HG02759 (cell line): ENCODE measurements around the gene STOX1.
"Not testable (repeated sequence)": the region's sequence is repeated elsewhere in the genome, so short reads cannot be mapped to it uniquely, and the experiment has no call there.

Experiments
- ATAC-seq: cut with Tn5 transposase; IDR thresholded peaks from one replicate; pipeline ENCODE4 v1.9.1; 2021; ENCODE audit warnings: mild to moderate bottlenecking, moderate library complexity; ENCODE audit not compliant: unreplicated experiment

STOX1 gene, protein sequence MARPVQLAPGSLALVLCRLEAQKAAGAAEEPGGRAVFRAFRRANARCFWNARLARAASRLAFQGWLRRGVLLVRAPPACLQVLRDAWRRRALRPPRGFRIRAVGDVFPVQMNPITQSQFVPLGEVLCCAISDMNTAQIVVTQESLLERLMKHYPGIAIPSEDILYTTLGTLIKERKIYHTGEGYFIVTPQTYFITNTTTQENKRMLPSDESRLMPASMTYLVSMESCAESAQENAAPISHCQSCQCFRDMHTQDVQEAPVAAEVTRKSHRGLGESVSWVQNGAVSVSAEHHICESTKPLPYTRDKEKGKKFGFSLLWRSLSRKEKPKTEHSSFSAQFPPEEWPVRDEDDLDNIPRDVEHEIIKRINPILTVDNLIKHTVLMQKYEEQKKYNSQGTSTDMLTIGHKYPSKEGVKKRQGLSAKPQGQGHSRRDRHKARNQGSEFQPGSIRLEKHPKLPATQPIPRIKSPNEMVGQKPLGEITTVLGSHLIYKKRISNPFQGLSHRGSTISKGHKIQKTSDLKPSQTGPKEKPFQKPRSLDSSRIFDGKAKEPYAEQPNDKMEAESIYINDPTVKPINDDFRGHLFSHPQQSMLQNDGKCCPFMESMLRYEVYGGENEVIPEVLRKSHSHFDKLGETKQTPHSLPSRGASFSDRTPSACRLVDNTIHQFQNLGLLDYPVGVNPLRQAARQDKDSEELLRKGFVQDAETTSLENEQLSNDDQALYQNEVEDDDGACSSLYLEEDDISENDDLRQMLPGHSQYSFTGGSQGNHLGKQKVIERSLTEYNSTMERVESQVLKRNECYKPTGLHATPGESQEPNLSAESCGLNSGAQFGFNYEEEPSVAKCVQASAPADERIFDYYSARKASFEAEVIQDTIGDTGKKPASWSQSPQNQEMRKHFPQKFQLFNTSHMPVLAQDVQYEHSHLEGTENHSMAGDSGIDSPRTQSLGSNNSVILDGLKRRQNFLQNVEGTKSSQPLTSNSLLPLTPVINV

DNA sequence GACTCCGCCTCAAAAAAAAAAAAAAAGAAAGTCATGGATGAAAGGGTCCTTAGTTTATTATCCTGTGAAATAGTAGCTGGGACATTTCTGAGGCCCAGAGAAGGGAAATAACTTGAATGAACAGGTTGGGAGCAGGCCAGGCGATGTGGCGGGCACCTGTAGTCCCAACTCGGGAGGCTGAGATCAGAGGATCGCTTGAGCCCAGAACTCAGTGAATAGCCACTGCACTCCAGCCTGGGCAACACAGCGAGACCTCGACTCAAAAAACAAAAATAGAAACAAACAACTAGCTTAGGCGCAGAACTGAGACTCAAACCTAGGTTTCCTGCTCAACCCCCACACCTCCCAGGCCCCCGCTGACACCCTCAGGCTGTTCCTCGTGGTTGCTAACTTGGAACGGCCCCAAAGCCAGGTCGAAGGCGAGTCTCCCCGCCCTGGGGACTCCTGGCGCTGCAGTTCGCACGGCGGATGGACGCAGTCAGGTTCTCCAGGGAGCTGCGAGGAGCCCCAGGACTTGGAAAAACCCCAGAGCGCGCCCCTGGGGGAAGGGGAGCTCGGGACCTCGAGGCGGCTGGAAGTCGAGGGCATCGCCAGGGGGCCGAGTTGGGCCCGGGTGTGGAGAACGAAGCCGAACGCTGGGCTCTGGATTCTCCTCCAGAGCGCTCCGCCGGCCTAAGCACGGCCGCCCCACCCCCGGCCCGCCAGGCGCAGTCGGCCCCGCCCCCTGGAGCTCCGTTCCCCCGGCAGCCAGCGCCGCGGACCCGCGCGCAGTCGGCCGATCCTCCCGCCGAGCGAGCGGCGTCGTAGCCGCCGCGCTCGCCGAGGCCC is at the start of gene STOX1:
TSS of gene STOX1 (plus strand) at position 768 of the 828 bp plus-strand sequence. CDS start 93 bp downstream, outside the sequence.
- ATAC-seq = peak; percentile 74

DNA sequence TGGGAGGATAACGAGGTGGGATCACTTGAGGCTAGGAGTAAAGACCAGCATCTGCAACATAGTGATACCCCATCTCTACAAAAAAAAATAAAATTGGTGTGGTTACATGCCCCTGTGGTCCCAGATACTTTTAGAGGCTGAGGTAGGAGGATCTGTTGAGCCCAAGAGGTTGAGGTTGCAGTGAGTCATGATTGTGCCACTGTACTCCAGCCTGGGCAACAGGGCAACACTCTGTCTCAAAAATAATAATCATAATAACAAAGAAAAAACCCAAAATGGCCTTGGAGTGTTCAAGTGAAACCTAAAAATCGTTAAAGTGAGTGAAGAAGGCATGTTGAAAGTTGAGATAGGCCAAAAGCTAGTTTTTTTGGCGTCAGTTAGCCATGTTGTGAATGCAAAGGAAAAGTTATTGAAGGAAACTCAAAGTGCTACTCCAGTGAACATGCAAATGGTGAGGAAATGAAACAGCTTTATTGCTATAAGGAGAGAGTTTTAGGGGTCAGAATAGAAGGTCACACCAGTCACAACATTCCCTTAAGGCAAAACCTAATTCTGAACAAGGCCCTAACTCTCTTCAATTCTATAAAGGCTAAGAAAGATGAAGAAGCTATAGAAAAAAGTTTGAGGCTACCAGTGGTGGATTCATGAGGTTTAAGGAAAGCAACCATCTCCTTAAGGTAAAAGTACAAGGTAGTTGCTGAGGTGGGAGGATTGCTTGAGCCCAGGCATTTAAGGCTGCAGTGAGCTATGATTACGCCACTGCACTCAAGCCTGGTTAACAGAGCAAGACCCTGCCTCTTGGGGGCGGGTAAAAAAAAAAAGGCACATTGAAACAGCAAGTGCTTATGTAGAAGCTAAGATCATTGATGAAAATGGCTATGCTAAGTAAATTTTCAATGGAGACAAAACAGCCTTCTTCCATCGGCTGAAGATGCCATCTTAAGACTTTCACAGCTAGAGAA is 45.4 kb upstream of the STOX1 start:
- ATAC-seq = no peak

DNA sequence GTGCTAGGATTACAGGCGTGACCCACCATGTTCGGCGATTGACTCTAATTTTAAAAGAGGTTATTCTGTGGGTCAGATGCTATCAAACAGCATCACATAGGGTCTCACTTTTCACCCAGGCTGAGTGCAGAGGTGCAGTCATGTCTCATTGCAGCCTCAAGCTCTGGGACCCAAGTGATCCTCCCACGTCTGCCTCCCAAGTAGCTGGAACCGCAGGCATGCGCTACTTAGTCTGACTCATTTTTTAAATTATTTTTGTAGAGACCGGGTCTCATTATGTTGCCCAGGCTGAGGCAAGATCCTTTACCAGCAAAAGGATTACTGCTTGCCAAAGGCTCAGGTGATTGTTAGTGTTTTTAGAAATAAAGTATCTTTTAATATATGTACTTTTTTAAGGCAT is 42.9 kb upstream of the STOX1 start:
- ATAC-seq = no peak

DNA sequence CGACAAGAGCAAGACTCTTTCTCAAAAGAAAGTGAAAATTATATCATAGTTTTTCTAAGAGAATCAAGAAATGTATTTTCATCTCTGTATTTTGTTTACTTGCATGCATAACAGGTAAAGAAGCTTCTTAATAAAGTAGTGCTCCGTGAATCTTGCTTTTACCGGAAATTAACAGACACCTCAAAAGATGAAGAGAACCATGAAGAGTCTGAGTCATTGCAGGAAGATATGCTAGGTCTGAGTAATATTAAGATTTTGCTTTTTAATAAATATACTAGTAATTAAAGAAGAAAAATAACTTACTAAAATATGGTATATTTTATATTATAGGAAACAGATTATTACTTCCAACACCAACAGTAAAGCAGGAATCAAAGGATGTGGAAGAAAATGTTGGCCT is 39.5 kb upstream of the STOX1 start:
- no peak for ATAC-seq

DNA sequence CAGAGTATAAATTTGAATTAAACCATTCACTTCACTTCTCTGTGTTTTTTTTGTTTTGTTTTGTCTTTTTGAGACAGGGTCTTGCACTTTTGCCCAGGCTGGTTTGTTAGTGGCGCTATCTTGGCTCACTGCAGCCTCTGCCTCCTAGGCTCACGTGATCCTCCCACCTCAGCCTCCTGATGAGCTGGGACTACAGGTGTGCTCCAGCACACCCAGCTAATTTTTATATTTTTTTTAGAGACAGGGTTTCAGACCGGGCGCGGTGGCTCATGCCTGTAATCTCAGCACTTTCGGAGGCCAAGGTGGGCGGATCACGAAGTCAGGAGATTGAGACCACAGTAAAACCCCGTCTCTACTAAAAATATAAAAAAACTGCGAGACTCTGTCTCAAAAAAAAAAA is 36.9 kb upstream of the STOX1 start:
- ATAC-seq = no peak

DNA sequence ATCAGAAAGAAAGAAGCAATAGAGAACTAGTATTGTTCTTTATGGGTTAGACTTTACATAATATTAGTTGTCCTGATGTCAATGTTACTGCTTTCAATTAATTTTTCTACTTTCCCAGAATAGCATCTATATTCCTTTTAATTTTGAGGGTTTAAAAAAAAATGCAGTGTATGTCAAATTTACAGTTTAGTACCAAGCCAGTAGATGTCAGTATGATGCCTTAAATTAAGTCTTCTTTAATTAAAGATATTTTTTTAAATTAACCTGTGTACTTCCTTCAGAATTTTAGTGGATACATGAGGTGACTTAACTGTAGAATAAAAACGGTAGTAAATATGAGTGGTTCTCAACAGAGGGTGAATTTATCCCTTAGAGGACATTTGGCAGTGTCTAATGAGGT is 35.2 kb upstream of the STOX1 start:
- no peak for ATAC-seq

DNA sequence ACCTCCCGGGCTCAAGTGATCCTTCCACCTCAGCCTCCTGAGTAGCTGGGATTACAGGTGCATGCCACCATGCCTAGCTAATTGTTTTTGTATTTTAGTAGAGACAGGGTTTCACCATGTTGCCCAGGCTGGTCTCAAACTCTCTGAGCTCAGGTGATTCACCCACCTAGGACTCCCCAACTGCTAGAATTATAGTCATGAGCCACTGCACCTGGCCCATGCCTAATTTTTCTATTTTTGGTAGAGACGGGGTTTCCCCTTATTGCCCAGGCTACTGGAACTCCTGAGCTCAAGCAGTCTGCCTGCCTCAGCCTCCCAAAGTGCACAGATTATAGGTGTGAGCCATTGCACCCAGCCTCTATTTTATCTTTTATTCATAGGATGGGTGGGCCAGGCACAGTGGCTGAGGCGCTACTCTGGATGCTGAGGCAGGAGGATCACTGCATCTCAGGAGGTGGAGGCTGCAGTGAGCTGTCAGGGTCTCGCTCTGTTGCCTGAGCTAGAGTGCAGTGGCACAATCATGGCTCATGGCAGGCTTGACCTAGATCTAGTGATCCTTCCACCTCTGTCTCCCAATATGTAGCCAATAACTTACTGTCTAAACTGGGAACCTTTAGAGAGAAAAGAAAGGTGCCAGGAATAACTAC is 31.3 kb upstream of the STOX1 start:
- ATAC-seq = no peak

DNA sequence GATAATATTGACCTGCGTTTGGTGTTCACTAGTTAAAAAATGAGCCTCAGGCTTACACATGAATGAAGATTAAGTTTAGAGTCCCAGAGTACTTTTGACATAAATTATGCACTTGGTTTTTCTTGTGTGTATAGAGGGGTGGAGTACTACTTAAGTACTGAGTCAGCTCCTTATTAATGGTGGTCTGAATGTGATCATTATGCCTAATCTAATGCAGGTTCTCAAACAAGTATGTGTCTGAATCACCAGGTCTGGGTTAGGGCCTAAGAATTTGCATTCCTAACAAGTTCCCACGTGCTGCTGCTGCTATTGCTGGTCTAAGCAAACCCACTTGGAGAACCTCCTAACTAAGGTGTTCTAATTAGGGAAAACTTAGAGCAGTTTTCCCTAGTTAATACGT is 30.7 kb upstream of the STOX1 start:
- ATAC-seq = no peak

DNA sequence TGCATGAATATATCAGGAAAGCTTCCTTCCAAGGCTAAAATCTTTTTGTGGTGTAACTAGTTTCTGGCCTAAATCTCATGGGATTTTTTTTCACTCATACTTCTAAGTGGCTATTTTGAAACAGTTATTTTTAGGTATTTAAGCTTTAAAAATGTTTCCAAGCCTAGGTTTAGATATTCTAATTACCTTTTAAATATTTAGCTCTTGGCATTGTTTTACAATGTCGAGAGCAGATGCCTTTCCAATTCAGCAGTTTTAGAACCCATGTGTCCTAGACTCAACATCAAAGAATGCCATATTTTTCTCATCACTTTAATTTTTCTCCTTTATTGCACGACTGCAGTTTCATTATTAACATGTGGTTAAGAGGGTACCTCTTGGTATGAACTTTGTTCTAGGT is 27.1 kb upstream of the STOX1 start:
- ATAC-seq = no peak

DNA sequence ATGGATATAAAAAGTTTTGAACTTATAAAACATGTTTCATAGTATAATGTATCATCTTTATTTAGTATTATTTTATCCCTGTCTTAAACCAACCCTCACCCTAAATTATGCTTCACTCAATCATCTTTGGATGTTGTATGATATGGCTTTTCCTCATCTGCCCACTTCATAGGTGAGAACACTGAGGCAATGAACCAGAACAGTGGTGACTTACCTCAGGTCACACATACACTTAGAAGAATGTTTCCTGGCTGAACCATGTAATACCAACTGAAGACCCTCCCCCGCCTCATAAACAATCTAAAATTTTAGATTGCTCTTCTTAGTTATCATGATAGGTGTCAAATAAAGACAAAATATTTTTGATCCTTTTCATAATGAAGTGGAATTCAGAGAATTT is 22.6 kb upstream of the STOX1 start:
- no peak for ATAC-seq

DNA sequence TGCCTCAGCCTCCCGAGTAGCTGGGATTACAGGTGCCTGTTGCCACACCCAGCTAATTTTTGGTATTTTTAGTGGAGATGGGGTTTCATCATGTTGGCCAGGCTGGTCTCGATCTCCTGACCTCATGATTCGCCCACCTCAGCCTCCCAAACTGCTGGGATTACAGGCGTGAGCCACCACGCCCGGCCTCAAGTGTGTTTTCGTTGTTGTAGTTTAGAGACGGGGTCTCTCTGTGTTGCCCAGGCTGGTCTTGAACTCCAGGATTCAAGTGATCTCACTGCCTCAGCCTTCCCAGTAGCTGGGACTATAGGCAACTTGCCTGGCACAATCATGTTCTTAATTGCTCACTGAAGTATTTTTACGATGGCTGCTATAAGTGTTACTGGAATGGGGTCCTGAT is 16.5 kb upstream of the STOX1 start:
- not testable (repeated sequence) for ATAC-seq

DNA sequence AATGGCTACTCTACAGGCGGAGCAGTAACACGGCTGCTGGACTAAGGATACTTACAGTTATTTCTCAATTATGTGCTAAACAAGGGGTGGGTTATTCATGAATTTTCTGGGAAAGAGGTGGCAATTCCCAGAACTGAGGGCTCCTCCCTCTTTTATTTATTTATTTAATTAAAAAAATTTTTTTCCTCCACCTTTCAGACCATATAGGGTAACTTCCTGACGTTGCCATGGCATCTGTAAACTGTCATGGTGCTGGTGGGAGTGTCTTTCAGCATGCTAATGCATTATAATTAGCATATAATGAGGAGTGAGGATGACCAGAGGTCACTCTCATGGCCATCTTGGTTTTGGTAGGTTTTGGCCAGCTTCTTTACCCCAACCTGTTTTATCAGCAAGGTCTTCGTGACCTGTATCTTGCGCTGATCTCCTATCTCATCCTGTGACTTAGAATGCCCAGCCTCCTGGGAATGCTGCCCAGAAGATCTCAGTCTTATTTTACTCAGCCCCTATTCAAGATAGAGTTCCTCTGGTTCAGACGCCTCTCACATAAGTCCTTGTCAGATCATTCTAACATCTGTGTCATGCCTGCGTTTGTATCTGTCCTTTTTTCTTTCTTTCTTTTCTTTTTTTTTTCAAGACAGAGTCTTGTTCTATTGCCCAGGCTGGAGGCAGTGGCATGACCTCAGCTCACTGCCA is 15.9 kb upstream of the STOX1 start:
- no peak for ATAC-seq

DNA sequence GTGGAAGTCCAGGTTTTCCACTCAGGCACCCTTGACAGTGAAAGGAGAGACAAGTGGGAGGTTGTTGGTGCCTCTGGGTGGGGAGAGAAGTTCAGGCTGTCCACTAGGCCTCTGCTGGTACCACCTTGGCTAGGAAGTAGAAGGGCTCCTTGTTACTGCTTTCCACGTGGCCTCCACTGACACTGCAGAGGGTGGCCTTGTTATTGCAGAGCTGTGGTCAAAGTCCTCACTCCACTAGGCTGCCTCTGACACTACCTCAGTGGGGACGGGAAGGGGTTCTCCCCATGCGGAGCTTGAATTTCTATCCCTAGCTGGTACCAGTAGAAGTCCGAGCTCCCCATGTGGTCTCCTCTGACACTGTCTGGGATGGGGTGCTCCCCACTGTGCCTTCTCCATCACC is 14.9 kb upstream of the STOX1 start:
- ATAC-seq = no peak

DNA sequence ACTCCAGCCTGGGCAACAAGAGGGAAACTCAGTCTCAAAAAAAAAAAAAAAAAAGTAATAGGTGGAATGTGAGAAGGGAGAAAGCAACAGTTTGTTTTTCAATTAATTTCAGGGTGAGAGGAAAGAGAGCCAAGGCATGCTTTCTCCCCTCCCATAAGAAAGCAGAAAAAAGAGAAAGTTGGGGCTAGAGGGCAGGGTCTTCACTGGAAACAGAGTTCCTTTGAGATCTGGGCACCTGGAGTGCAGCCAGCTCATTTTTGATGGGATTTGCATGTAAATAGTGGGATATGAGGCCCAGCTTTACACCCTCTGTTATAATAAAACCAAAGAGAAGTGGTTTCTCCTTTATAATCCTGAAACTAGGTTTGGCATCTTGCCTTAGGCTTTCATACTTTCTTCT is 13.8 kb upstream of the STOX1 start:
- no peak for ATAC-seq

DNA sequence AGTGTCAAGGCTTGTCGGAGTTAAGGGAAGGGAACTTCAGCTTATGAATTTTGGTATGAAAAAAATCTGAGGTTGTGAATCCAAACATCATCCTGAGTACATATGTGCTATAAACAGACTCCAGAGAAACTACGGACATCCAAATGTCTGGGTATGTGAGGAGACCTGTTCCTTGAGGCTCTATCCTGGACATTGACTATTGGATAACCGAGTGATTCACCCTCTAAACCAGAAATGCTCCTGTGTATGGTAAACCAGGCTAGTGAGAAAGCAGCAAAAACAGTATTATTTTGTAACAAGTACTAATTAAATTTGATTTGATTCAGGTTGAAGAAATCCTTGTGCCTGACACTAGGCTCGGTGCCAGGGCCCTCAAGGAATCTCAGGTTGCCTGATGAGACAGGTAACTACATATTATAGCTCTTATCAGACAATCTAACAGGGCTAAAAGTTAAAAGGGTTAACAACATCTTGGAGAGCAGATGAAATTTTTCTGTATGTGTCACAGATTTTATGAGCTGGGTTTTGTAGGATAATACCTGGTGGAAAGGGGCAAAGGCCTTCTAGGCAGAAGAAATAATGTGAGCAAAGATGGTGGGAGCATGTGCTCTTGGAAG is 10.4 kb upstream of the STOX1 start:
- no peak for ATAC-seq

DNA sequence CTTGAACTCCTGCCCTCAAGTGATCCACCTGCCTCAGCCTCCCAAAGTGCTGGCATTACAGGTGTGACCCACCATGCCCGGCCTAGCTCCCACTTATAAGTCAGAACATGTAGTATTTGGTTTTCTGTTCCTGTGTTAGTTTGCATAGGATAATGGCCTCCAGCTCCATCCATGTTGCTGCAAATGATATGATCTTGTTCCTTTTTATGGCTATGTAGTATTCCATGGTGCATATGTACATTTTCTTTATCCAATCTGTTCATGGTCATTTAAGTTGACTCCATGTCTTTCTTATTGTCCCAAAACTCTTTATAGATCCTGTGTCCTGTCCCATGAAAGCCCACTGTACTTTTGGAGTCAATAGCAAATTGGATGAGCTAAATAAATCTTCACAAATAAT is 7.0 kb upstream of the STOX1 start:
- ATAC-seq = not testable (repeated sequence)

DNA sequence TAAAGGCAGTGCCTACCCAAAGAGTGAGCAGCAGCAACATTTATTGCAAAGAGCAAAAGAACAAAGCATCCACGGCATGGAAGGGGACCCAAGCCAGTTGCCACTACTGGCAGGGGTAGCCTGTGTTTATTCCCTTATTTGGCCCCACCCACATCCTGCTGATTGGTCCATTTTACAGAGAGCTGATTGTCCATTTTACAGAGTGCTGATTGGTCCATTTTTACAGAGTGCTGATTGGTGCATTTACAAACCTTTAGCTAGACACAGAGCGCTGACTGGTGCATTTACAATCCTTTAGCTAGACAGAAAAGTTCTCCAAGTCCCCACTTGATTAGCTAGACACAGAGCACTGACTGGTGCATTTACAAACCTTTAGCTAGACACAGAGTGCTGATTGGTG is 4.7 kb upstream of the STOX1 start:
- not testable (repeated sequence) for ATAC-seq

DNA sequence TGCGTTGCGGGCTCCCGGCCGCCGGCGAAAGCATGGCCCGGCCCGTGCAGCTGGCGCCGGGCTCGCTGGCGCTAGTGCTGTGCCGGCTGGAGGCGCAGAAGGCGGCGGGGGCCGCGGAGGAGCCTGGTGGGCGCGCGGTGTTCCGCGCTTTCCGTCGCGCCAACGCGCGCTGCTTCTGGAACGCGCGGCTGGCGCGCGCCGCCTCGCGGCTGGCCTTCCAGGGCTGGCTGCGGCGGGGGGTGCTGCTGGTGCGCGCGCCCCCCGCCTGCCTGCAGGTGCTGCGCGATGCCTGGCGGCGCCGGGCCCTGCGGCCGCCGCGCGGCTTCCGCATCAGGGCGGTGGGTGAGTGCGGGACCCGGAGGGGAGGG is 245 bp downstream of the STOX1 start:
- ATAC-seq = peak; percentile 54
